Measurements from ENCODE around the gene MRTFB.

Gene MRTFB

GRCh38 chr16:14291286-14291685, 220.2 kb downstream of the MRTFB start:
- no peak for DNase-seq

GRCh38 chr16:14292051-14292825, 221.1 kb downstream of the MRTFB start:
- DNase-seq: no peak

- DNase-seq: no peak
Observed at GRCh38 chr16:14296663-14297062, 225.5 kb downstream of the MRTFB start.

- no peak for DNase-seq
Observed at GRCh38 chr16:14298374-14299122, 227.4 kb downstream of the MRTFB start.

- DNase-seq: peak; percentile 44
Observed at GRCh38 chr16:14300705-14301168, 229.6 kb downstream of the MRTFB start.

- DNase-seq: peak; percentile 27
Observed at GRCh38 chr16:14301169-14302030, 230.3 kb downstream of the MRTFB start.

GRCh38 chr16:14302031-14302398, 230.9 kb downstream of the MRTFB start:
- DNase-seq: peak; percentile 11

GRCh38 chr16:14302399-14303181, 231.5 kb downstream of the MRTFB start:
- no peak for DNase-seq

GRCh38 chr16:14303182-14303618, 232.1 kb downstream of the MRTFB start:
- no peak for DNase-seq

GRCh38 chr16:14303639-14304394, 232.7 kb downstream of the MRTFB start:
- DNase-seq: no peak

- no peak for DNase-seq
Observed at GRCh38 chr16:14304891-14305460, 233.9 kb downstream of the MRTFB start.

GRCh38 chr16:14306485-14307058, 235.5 kb downstream of the MRTFB start:
- DNase-seq: no peak

- DNase-seq: no peak
Observed at GRCh38 chr16:14307059-14307526, 236.0 kb downstream of the MRTFB start.

GRCh38 chr16:14307527-14308367, 236.6 kb downstream of the MRTFB start:
- no peak for DNase-seq

GRCh38 chr16:14308368-14308723, 237.2 kb downstream of the MRTFB start:
- DNase-seq: no peak

GRCh38 chr16:14309001-14309886, 238.1 kb downstream of the MRTFB start:
- peak; percentile 31 for DNase-seq

- no peak for DNase-seq
Observed at GRCh38 chr16:14309906-14310305, 238.8 kb downstream of the MRTFB start.

- no peak for DNase-seq
Observed at GRCh38 chr16:14310519-14310991, 239.4 kb downstream of the MRTFB start.

- DNase-seq: no peak
Observed at GRCh38 chr16:14314116-14314515, 243.0 kb downstream of the MRTFB start.

Measured in CD4-positive, alpha-beta T cell treated with Interleukin-17A for 1 hour (primary cell).